Measurements from ENCODE around the gene MAGI2.

Gene MAGI2

DNA sequence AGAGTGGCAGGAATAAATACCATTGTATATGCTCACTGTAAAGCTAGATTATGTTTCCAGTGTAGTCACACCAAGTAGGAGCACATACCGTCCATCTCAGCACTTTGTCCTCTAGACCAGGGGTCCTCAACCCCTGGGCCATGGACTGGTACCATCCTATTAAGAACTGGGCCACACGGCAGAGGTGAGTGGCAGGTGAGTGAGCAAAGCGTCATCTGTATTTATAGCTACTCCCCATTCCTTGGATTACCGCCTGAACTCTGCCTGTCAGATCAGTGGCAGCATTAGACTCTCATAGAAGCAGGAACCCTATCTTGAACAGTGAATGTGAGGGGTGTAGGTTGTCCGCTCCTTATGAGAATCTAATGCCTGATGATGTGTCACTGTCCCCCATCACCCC is 735.3 kb downstream of the MAGI2 start:
- ATAC-seq = no peak
- no peak for DNase-seq

GRCh38 chr7:78716876-78717275 is 736.6 kb downstream of the MAGI2 start:
- ATAC-seq (no peak), DNase-seq (no peak)

DNA sequence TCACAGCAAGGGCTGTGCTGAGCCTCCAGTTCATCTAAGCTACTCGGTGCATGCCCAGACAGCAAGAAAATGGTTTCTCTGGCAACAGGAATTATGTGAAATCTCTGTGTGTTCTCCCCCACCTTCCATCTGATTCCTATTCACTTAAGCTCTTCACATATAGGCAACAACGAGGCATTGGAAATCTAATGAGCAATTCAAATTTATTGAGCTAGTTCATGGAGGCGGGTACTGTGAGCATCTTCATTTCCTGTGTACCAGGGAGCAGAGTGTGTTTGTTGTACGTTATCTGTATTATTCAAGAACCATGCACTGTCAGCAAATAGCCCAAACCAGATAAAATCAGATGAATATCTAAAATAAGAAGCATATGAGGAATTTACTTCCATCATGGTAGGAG is 739.1 kb downstream of the MAGI2 start:
- no peak for ATAC-seq

DNA sequence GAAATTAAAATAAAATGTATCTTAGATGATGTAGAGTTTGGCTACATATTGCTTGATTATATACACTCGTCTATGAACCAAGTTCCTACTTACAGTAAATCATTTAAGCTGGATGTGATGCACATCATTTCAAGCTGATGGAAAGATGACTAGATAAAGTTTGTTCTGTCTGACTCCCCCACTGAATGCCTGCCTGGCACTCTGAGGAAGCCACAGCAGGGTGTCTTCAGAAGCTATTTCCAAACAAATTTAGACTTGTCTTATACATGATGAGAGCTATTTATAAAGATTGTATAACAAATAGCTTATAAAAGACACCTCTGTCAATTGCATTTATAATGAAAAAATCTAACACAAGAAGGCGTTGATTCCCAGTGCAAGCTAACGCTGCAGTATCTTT is 741.4 kb downstream of the MAGI2 start:
- ATAC-seq (no peak), DNase-seq (no peak)

More for the DNA sequence above, 739.1 kb downstream of the MAGI2 start:
- no peak for DNase-seq

DNA sequence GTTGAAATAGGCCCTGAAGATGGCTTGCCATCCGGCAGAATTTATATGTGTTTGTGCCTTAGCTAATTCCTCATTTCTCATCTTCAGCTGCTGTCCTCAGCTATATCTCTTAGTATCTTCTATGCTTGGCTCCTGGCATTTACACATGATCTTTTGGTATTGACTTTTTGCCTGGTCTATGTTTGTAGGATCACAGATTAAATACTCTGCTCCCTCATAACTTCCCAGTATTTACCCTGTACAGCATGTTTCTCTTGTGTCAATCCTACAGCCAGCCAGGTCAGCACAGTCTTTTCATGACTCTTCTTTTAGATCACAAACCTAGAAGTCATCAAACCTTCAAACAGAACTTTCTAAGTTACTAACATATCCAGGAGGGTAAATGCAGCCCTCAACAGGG is 743.8 kb downstream of the MAGI2 start:
- ATAC-seq (no peak), DNase-seq (no peak)

GRCh38 chr7:78704504-78704903 is 749.0 kb downstream of the MAGI2 start:
- DNase-seq = no peak
- no peak for ATAC-seq

- no peak for DNase-seq
- no peak for ATAC-seq
Observed at GRCh38 chr7:78703391-78703790, 750.1 kb downstream of the MAGI2 start.

GRCh38 chr7:78702770-78703169 is 750.7 kb downstream of the MAGI2 start:
- no peak for DNase-seq
- no peak for ATAC-seq

DNA sequence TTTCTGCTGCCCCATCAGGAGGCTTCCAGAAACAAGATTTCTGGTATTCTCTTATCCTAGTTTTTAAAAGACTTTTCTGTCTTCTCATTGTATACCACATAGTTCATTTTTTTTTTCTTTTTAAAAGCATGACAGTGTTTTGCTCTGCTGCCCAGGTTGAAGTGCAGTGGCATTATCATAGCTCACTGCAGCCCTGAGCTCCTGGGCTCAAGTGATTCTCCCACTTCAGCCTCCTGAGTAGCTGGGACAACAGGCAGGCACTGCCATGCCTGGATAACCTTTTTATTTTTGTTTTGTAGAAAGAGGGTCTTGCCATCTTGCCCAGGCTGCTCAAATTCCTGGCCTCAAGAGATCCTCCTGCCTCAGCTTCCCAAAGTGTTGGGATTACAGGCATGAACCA is 757.6 kb downstream of the MAGI2 start:
- DNase-seq (no peak), ATAC-seq (no peak)

DNA sequence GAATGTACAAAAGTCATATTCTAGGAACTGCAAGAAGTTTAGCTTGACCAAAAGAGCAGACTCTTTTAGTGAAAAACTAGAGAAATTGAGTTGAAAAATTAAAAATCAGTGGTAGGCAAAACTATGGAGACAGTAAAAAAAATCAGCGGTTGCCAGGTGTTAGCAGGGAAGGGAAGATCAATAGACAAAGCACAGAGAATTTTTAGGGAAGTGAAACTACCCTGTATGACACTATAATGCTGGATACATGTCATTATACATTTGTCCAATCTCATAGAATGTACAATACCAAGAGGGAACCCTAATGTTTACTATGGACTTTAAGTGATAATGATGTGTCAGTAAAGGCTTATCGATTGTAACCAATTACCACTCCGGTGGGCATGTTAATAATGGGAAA is 761.9 kb downstream of the MAGI2 start:
- DNase-seq = no peak
- no peak for ATAC-seq

- ATAC-seq = no peak
- no peak for DNase-seq
Observed at GRCh38 chr7:78690174-78690573, 763.3 kb downstream of the MAGI2 start.

DNA sequence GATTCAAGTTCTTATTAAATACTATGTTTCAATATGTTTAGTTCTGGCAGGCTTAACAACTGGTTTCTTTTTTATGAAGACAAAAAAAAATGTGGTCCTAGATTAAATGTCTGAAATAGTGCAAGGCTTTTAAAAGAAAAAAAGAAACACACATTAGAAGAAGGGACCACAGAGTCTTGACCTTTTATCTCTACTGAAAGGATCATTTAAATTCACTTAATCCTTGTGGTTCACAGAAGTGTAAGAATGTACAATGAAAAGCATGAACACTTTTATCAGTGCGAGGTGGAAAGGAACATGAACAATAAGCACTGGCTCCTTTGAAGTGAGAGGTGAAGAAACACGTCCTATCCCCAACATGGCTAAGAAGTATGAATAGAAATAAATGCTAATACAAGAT is 765.1 kb downstream of the MAGI2 start:
- DNase-seq = no peak
- ATAC-seq = no peak

- ATAC-seq (no peak), DNase-seq (no peak)
Observed at GRCh38 chr7:78686189-78686588, 767.3 kb downstream of the MAGI2 start.

DNA sequence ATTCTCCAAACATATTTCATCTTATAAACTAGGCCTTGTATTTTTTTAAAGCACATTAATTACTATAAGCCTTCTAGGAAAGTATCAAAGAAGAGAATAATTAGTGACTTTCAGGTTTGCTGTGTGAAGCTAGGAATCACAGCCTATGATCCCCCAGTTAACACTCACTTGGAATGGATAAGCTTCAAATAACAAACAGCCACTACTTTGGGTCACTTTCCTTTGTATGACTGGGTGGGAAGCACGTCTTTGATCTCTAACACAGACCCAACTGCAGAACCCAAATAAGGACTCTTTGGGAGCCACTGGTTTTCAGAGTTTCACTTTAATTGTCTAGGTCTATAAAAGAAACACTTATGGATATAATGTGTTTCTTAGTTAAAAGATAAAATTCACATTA is 769.3 kb downstream of the MAGI2 start:
- no peak for ATAC-seq
- no peak for DNase-seq

GRCh38 chr7:78683566-78683965 is 769.9 kb downstream of the MAGI2 start:
- no peak for DNase-seq
- ATAC-seq = no peak

DNA sequence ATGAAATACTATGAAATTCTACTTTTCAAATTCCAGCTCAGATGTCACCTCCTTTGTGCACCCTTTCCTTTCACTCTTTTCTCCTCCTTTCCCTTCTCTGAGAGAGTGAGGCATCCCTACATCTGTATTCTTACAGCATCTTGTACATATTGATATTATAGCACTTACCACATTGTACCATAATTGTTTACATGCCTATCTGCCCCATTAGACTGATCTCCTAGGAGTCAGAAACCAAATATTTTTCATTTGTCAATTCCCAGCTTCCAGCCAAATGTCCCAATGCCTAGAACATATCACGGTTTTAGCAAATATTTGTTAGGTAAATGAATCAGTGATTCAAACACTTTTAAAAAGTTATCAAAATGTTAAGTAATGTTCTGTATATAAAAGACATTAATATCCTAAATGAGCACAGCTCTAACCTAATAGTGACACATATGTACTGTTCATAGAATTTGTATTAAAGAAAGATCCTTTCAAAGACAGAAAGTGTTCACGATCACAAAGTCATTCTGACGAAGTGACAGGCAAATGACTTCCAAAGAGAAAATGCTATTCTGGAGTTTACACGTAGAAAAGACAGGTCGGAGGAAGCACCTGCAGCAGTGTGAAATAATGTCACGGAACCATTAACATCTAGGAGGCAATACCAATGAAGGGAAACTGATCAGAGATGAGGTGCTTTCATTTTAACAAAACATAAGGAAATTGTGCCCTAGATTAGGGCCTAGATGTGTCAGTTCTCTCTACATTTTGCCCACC is 774.2 kb downstream of the MAGI2 start:
- DNase-seq (no peak), ATAC-seq (no peak)

DNA sequence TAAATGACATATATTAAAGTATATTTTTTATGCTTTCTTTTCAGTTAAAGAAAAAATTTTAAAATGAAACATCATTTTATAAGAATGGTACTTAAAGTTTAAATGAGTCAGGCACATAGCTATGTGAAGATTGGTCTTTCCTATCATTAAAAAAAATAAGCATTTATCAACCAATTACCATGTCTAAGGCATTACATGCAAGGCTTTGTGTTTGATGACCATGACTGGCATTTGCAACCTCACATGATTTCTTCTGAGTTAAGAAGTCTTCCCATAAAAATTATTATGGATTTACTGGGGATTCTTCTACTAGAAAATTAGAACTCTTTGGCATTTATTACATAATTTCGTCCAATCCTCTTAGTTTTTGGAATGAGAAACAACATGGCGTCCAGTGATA is 776.1 kb downstream of the MAGI2 start:
- ATAC-seq (no peak), DNase-seq (no peak)

- ATAC-seq = no peak
- DNase-seq = no peak
Observed at GRCh38 chr7:78675511-78675910, 778.0 kb downstream of the MAGI2 start.

DNA sequence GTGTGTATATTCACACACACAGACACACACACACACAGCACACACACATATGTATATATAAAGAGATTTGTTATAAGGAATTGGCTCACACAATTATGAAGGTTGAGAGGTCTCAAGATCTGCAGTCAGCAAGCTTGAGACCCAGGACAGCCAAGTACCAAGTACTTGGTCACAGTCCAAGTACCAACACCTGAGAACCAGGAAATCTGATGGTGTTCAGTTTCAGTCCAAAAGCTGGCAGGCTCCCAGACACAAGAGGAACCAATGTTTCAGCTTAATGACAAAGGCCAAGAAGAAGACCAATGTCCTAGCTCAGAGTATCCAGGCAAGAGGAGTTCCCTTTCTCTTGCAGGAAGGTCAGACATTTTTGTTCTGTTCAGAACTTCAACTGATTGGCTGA is 780.2 kb downstream of the MAGI2 start:
- ATAC-seq (no peak), DNase-seq (no peak)

DNA sequence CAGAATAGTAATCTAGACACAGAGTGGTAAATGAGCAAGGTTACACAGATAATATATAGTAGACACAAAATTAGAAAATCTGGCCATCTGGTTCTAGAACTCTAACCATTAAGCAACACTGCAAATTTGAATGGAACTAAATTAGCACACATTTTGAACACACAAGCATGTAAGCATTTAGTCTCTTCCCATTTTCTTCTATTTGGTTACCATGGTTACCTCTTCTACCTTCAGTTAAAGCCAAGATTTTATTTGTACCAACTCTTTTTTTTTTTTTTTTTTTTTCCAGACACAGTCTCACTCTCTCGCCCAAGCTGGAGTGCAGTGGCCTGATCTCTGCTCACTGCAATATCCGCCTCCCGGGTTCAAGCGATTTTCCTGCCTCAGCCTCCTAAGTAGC is 790.5 kb downstream of the MAGI2 start:
- DNase-seq = no peak
- no peak for ATAC-seq

DNA sequence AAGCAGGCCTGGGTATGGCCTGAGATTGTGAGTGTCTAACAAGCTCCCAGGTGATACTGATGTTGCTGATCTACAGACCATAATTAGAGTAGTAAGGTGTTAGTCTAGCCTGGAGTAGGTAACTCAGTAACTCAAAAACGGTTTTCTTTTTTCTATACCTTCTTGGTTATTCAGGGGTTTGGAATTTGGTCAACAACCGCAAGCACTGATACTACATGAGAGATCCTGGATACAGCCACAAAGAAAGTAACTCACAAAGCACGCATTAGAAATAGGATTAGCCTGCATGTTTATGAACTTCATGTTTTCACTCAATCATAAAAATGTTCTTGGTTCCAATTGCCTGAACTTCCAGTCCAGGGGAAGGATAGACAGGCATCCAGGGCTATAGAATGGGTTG is 803.5 kb downstream of the MAGI2 start:
- ATAC-seq (no peak), DNase-seq (no peak)

- ATAC-seq (no peak), DNase-seq (no peak)
Observed at GRCh38 chr7:78649236-78649635, 804.2 kb downstream of the MAGI2 start.

DNA sequence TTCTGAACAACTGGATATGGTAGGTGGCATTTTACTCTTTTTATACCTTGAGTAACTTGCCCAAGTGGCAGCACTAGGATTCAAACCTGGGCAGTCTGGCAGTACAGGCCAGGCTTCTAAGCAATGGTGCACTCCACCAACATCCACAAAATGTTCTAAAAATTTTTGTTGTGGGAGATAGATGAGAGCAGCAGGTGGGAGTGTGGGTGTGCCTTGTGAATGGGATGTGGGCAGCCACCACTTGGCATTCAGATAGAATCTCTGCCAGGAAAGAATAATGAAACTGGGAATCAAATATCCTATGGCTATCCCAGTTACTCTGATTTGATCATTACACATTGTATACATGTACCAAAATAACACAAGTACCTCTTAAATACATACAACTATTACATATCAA is 810.7 kb downstream of the MAGI2 start:
- DNase-seq = no peak
- ATAC-seq = no peak

GRCh38 chr7:78638364-78638763 is 815.1 kb downstream of the MAGI2 start:
- no peak for DNase-seq
- no peak for ATAC-seq

GRCh38 chr7:78636727-78637126 is 816.7 kb downstream of the MAGI2 start:
- ATAC-seq (no peak), DNase-seq (no peak)
